SU-DHL-6 (cell line): Measurements from ENCODE around the gene ZHX3.

Source experiments
- EZH2phosphoT487 ChIP-seq: fragments of 200-600 bp; sonication (generic), shearing (Covaris generic); conservative IDR thresholded peaks from 2 replicates; pipeline ENCODE4 v1.6.1; 2018; ENCODE audit warnings: mild to moderate bottlenecking, antibody characterized with exemption, low read length, moderate library complexity, mixed read lengths
- TF ChIP-seq, protein P1 (sequence below): fragments of 200-600 bp; sonication (generic); IDR thresholded peaks from one replicate; pipeline ENCODE4 v1.5.1; 2017; ENCODE audit warnings: antibody characterized with exemption, mild to moderate bottlenecking, low read length, moderate library complexity; ENCODE audit not compliant: insufficient read depth, poor library complexity, severe bottlenecking

DNA sequence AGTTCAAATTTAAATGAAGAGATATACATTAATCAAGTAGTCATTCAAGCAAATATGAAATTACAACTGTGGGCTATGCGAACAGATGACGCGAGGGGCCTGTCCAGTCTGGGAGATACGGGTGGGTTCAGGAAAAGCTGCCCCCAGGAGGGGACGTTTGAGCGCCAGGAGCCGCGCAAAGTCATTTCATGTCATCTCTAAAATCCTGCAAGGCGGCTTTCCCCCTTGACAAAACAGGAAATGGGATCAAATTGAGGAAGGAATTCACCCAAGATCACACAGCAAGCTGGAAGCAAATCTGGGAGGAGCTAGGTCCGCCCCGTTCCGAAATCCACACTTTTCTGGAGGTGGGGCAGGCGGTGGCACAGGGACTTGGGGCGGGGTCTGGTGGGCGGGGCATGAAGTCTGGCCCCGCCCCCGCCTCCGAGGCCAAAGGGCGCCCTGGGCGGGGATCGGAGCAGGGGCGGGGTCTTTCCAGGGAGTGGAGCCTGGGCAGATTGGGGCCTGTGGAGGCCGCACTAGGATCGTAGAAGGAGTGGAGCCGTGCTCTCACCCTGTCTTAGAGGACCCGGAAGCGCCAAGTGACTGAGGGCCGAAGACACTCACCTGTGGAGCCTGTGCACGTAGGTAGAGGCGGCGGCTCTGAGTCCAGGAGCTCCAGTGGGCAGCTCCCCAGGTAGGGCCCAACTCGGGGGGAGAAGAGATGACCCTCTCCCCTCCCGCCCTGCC, 23.0 kb upstream of the ZHX3 start, which contains the start of gene LPIN3:
- TF ChIP-seq, protein P1, sequence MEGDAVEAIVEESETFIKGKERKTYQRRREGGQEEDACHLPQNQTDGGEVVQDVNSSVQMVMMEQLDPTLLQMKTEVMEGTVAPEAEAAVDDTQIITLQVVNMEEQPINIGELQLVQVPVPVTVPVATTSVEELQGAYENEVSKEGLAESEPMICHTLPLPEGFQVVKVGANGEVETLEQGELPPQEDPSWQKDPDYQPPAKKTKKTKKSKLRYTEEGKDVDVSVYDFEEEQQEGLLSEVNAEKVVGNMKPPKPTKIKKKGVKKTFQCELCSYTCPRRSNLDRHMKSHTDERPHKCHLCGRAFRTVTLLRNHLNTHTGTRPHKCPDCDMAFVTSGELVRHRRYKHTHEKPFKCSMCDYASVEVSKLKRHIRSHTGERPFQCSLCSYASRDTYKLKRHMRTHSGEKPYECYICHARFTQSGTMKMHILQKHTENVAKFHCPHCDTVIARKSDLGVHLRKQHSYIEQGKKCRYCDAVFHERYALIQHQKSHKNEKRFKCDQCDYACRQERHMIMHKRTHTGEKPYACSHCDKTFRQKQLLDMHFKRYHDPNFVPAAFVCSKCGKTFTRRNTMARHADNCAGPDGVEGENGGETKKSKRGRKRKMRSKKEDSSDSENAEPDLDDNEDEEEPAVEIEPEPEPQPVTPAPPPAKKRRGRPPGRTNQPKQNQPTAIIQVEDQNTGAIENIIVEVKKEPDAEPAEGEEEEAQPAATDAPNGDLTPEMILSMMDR, result no peak
- no peak for TF ChIP-seq EZH2phosphoT487
